Measurements from ENCODE around the gene SELENOM. TPM values are rescaled to one million over a fixed set of nuclear protein-coding genes. Genes with fewer than 3 reads are reported as not detected.

The SELENOM gene
- total RNA-seq, 1 donor from 2014 or later: 157 TPM

- H3K4me2 ChIP-seq (ENCODE audit: low read length): no peak overlapping the region
- H3K27ac Mint-ChIP-seq (ENCODE audit: unreplicated experiment): no peak overlapping the region
- H3K79me2 ChIP-seq (ENCODE audit: insufficient read depth, low read length): peaks cover 27% of the 10 kb centered on the region
- H3K4me3 Mint-ChIP-seq (ENCODE audit: unreplicated experiment): no peak overlapping the region
- FAIRE-seq (no peak), DNase-seq (ENCODE audit: low read depth) (no peak)
- no peaks in the 10 kb centered on the region for H3K27me3 Mint-ChIP-seq (ENCODE audit: low read depth, unreplicated experiment)
- H2AFZ ChIP-seq (ENCODE audit: low read depth, low read length): no peak overlapping the region
- H3K4me1 Mint-ChIP-seq (ENCODE audit: low read depth, unreplicated experiment): peaks cover 38% of the 10 kb centered on the region
- peaks cover 31% of the 10 kb centered on the region for H3K4me1 ChIP-seq (ENCODE audit: insufficient read depth, low read length)
- H3K4me3 ChIP-seq (ENCODE audit: insufficient read depth, low read depth, low read length): no peak overlapping the region
- peaks cover 13% of the 10 kb centered on the region for H3K36me3 ChIP-seq (ENCODE audit: insufficient read depth, low read length)
- TF ChIP-seq EZH2 (IDR thresholded peaks at IDR 0.05; ENCODE audit: insufficient read depth, low read length) (no peak), CTCF (IDR thresholded peaks at IDR 0.05; ENCODE audit: insufficient read depth, low read depth, low read length) (peak; percentile 28)
- no peaks in the 10 kb centered on the region for H3K9me3 Mint-ChIP-seq (ENCODE audit: unreplicated experiment)
- H4K20me1 ChIP-seq (ENCODE audit: insufficient read depth, low read length): peaks cover 61% of the 10 kb centered on the region
- no peaks in the 10 kb centered on the region for H3K27me3 ChIP-seq (ENCODE audit: insufficient read depth, low read length)
- H3K9me3 ChIP-seq (ENCODE audit: insufficient read depth, low read depth, low read length): no peaks in the 10 kb centered on the region
- H3K27ac ChIP-seq (ENCODE audit: low read depth, low read length): no peak overlapping the region
- H3K9ac ChIP-seq (ENCODE audit: low read length): no peak overlapping the region
- peaks cover 12% of the 10 kb centered on the region for H3K36me3 Mint-ChIP-seq (ENCODE audit: low read depth, unreplicated experiment)
Observed at GRCh38 chr22:31104869-31105268, 2.5 kb downstream of the SELENOM start.

- peaks cover 27% of the 10 kb centered on the region for H3K79me2 ChIP-seq (ENCODE audit: insufficient read depth, low read length)
- no peak overlapping the region for H3K4me2 ChIP-seq (ENCODE audit: low read length)
- peaks cover 31% of the 10 kb centered on the region for H3K4me1 ChIP-seq (ENCODE audit: insufficient read depth, low read length)
- H3K4me1 Mint-ChIP-seq (ENCODE audit: low read depth, unreplicated experiment): peaks cover 38% of the 10 kb centered on the region
- FAIRE-seq (no peak), DNase-seq (ENCODE audit: low read depth) (no peak)
- no peaks in the 10 kb centered on the region for H3K27me3 Mint-ChIP-seq (ENCODE audit: low read depth, unreplicated experiment)
- no peak overlapping the region for H3K27ac ChIP-seq (ENCODE audit: low read depth, low read length)
- H3K9ac ChIP-seq (ENCODE audit: low read length): no peak overlapping the region
- TF ChIP-seq CTCF (IDR thresholded peaks at IDR 0.05; ENCODE audit: insufficient read depth, low read depth, low read length): no peak
- TF ChIP-seq EZH2 (IDR thresholded peaks at IDR 0.05; ENCODE audit: insufficient read depth, low read length): no peak
- peaks cover 12% of the 10 kb centered on the region for H3K36me3 Mint-ChIP-seq (ENCODE audit: low read depth, unreplicated experiment)
- no peaks in the 10 kb centered on the region for H3K9me3 ChIP-seq (ENCODE audit: insufficient read depth, low read depth, low read length)
- H3K4me3 ChIP-seq (ENCODE audit: insufficient read depth, low read depth, low read length): no peak overlapping the region
- no peak overlapping the region for H3K4me3 Mint-ChIP-seq (ENCODE audit: unreplicated experiment)
- peaks cover 69% of the 10 kb centered on the region for H4K20me1 ChIP-seq (ENCODE audit: insufficient read depth, low read length)
- no peak overlapping the region for H3K27ac Mint-ChIP-seq (ENCODE audit: unreplicated experiment)
- no peaks in the 10 kb centered on the region for H3K9me3 Mint-ChIP-seq (ENCODE audit: unreplicated experiment)
- H3K27me3 ChIP-seq (ENCODE audit: insufficient read depth, low read length): no peaks in the 10 kb centered on the region
- H3K36me3 ChIP-seq (ENCODE audit: insufficient read depth, low read length): peaks cover 20% of the 10 kb centered on the region
- H2AFZ ChIP-seq (ENCODE audit: low read depth, low read length): no peak overlapping the region
Observed at GRCh38 chr22:31103899-31104694, 3.3 kb downstream of the SELENOM start.

GRCh38 chr22:31103111-31103510 is 4.3 kb downstream of the SELENOM start:
- Histone ChIP-seq H2AFZ (ENCODE audit: low read depth, low read length) (no peak overlapping the region), H3K79me2 (ENCODE audit: insufficient read depth, low read length) (peaks cover 27% of the 10 kb centered on the region), H3K9me3 (ENCODE audit: insufficient read depth, low read depth, low read length) (no peaks in the 10 kb centered on the region), H3K9ac (ENCODE audit: low read length) (no peak overlapping the region), H3K27ac (ENCODE audit: low read depth, low read length) (peak overlapping the region; percentile 46), H4K20me1 (ENCODE audit: insufficient read depth, low read length) (peaks cover 72% of the 10 kb centered on the region), H3K27me3 (ENCODE audit: insufficient read depth, low read length) (no peaks in the 10 kb centered on the region), H3K4me2 (ENCODE audit: low read length) (no peak overlapping the region), H3K4me3 (ENCODE audit: insufficient read depth, low read depth, low read length) (no peak overlapping the region), H3K36me3 (ENCODE audit: insufficient read depth, low read length) (peaks cover 23% of the 10 kb centered on the region), H3K4me1 (ENCODE audit: insufficient read depth, low read length) (peaks cover 31% of the 10 kb centered on the region)
- Mint-ChIP-seq H3K27me3 (ENCODE audit: low read depth, unreplicated experiment) (no peaks in the 10 kb centered on the region), H3K4me1 (ENCODE audit: low read depth, unreplicated experiment) (peaks cover 38% of the 10 kb centered on the region), H3K9me3 (ENCODE audit: unreplicated experiment) (no peaks in the 10 kb centered on the region), H3K27ac (ENCODE audit: unreplicated experiment) (peak overlapping the region; percentile 95), H3K36me3 (ENCODE audit: low read depth, unreplicated experiment) (peaks cover 12% of the 10 kb centered on the region), H3K4me3 (ENCODE audit: unreplicated experiment) (no peak overlapping the region)
- TF ChIP-seq CTCF (IDR thresholded peaks at IDR 0.05; ENCODE audit: insufficient read depth, low read depth, low read length) (no peak), EZH2 (IDR thresholded peaks at IDR 0.05; ENCODE audit: insufficient read depth, low read length) (no peak)
- DNase-seq (ENCODE audit: low read depth) (no peak), FAIRE-seq (no peak)
